DMS79 (cell line): ENCODE data around the gene NRARP.
"Not testable (repeated sequence)": the region's sequence is repeated elsewhere in the genome, so short reads cannot be mapped to it uniquely, and the experiment has no call there.

Source experiments
- DNase-seq: peaks from one replicate; lab custom pipeline; 2025; lab: John Stamatoyannopoulos, UW

NRARP gene

GRCh38 chr9:137276473-137277328 lies 25.4 kb downstream of the NRARP start:
- DNase-seq = no peak

DNA sequence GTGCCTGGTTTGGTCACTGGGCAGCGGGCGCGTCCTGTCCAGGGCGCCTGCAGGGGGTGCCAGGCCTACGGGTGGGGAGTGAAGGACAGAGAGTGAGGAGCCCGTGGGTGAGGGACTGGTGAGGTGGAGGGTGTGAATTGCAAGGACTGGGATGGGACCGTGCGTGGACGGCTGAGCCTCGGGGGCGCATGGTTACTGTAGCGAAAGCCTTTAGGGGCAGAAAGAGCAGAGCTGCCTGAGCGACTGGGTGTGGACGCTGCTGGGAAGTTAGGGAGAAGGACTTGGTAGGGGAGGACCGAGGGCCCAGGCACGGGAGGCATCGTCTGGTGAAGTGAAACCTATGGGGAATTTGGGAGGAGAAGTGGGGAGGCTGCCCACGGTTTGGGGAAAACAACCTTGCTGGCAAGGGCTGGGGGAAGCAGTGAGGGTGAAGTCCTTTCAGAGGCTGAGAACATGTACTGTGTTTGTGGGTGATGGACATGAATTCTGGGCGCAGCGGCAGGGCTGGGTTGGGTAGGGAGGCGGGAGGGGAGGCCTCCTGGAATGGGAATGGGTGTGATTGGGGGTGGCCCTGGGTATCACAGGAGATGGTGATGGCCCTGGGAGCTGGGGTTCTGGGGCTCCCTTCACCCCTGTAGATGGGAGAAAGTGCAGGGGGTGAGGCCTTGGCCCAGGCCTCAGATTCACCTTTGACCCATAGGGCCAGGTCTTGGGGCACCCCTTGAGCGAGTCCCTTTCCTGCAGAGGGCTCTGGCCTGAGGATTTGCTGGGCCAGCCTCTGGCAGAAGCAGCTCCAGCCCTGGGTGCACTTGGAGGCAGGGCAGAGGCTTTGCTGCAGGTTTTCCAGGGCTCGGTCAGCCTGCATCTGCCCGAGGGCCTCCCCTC lies 26.2 kb downstream of the NRARP start:
- no peak for DNase-seq

DNA sequence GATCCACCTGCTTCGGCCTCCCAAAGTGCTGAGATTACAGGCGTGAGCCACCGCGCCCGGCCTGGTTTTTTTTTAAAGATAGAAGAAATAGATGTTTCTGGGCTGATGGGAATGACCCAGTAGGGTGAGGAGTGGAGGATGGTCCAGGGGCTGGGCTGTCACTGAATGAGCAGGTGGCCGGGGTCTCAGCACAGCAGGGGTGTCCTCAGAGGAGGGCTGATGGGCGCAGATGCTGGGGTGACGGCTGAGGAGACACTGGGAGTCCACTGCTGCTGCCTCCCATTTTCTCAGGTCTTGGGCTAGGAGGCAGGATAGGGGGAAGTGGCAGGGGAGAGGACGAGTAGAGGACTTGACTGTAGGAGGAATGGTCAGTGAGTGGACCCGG lies 26.9 kb downstream of the NRARP start:
- DNase-seq = no peak

DNA sequence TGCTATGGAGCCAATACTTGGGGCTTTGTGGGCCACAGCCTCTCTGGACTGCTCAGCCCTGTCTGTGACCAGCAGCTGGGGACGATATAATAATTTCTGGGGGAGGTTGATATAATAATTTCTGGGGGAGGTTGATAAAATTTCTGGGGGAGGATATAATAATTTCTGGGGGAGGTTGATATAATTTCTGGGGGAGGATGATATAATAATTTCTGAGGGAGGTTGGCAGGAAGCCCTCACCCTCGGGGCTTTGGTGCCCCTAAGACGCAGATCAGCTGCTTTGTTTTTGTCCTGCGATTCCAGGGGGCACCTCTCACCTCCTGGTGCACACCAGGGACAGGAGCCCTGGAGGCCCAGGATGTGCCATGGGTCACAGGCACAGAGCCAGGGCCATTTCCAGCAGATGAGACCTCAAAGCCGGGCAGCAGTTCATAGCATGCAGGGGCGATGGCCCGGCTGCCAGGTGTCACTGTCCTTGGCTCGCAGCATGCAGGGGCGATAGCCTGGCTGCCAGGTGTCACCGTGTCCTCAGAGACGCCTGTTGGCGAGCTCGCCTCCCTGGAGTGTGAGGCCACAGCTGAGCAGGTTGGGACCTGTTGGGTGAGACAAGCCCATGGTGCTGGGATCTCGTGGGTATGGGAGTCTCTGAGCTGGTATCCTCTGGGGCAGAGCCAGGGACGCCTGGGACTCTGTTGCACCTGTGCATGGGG lies 28.3 kb downstream of the NRARP start:
- peak; percentile 62 for DNase-seq

DNA sequence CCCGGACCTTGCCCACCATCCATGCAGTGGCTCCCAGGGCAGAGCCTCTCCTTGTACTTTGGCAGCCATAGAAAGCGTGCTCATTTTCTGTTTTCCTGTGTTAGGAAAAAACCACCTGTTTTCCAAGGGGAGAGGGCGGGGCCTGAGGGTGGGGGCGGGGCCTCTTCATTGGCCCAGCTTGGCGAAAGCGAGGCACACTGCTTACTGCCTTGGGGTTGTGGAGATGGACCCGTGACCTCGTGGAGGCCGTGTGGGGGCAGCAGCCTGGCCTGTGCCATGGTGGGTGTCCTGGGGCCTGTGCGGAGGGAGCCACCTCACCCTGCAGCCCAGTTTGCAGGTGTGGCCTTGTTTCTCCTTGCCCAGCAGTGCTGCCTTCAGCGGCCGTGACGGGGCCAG lies 29.0 kb downstream of the NRARP start:
- no peak for DNase-seq

GRCh38 chr9:137272241-137273094 lies 29.6 kb downstream of the NRARP start:
- DNase-seq = no peak

GRCh38 chr9:137271696-137272076 lies 30.4 kb downstream of the NRARP start:
- DNase-seq = no peak

- no peak for DNase-seq
Observed at GRCh38 chr9:137270929-137271695, 31.0 kb downstream of the NRARP start.

- no peak for DNase-seq
Observed at GRCh38 chr9:137269231-137269772, 32.8 kb downstream of the NRARP start.

DNA sequence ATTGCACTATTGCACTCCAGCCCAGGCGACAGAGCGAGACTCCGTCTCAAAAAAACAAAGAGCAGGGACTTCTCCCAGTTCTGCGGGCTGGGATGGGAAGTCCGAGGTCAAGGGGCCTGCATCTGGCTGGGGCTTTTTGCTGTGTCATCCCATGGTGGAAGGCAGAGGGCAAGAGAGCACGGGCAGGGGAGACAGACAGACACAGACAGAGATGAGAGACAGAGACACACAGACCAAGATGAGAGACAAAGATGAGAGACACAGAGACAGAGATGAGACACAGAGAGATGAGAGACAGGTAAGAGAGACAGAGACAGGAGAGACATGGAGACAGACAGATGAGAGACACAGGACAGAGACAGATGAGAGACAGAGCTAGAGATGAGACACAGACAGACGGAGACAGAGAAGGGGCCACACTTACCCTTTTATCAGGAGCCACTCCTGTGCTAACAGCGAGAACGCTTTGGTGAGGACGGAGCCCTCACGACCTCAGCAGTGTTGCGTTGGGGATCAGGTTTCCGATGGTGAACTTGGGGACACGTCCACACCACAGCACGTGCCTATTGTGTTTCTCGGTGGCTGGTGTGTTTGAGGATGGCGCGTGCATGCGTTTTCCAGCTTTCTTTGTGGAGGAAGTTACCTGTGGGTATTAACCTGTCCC lies 33.4 kb downstream of the NRARP start:
- no peak for DNase-seq

DNA sequence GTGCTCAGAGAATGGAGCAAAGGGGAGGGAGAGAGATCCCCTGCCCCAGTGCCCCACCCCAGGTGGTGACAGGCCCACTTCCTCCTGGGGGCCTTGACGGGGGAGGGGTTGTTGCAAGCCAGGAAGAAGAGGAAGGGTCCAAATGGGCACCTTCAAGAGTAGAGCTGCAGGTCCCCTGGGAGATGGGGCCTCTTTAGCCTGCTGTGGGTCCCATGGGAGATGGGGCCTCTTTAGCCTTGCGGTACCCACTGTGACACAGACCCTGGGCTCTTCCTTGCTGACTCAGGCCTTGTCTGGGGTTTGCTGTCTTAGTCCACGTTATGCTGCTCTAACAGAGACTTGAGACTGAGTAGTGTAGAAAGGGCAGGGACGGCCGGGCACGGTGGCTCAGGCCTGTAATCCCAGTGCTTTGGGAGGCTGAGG lies 34.1 kb downstream of the NRARP start:
- DNase-seq = no peak

DNA sequence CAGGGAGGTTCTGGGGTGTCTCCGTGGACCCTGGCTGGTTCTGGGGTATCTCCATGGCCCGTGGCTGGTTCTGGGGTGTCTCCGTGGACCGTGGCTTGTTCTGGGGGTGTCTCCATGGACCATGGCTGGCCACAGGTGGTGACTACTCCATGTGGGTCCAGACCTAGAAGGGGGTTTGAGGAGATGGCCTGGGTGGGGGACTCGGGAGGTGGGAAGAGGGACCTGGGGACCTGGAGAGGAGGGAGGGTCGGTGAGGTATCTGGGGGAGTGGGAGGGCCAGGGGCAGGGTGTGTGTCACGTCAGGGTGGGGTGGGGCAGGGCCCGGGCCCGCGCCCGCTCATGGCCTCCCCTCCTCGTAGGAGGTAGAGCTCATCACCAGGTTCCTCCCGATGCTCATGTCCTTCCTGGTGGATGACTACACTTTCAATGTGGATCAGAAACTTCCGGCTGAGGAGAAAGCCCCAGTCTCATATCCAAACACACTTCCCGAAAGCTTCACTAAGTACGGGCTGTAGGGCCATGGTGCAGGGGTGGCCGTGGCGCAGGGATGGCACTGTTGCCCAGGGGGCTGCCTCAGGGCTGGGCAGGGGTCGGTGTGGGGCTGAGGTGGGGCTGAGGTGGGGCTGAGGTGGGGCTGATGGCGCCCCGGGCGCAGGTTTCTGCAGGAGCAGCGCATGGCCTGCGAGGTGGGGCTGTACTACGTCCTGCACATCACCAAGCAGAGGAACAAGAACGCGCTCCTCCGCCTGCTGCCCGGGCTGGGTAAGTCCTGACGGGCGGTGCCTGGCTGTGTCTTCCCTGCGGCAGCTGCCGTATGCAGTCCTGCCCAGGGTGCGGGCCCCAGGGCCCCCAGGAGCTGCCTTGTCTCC lies 35.3 kb downstream of the NRARP start:
- no peak for DNase-seq

DNA sequence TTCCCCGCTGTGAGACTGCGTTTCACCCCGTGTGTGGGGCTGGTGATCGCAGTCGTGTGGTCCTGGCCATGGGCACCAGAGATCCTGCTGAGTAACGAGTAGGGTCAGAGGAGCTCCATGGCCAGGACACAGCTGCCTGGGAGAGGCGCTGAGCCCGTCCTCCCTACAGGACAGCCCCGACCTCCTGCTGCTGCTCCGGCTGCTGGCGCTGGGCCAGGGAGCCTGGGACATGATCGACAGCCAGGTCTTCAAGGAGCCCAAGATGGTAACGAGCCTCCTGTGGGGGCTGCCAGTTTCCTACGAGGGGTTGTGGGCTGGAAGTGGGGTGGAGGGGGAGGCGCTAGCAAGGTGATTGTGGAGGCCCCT lies 35.9 kb downstream of the NRARP start:
- no peak for DNase-seq

DNA sequence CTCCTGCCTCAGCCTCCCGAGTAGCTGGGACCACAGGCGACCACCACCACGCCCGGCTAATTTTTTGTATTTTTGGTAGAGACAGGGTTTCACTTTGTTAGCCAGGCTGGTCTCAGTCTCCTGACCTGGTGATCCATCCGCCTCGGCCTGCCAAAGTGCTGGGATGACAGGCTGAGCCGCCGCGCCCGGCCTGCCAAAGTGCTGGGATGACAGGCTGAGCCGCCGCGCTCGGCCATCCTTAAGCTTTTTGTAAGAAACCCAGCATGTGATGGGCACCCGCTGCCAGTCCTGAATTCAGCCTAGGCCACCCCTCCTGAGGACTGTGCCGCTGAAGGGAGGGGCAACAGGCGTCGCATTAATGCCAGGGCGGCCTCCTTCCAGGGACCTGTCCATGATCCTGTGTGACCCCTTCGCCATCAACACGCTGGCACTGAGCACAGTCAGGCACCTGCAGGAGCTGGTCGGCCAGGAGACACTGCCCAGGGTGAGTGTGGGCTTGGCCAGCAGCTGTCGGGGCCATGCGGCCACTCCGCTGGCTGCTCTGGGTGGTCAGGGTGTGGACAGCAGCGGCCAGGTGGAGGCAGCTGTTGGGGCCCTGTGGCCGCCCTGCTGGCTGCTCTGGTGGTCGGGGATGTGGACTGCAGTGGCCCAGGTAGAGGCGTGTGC lies 36.4 kb downstream of the NRARP start:
- DNase-seq = no peak

DNA sequence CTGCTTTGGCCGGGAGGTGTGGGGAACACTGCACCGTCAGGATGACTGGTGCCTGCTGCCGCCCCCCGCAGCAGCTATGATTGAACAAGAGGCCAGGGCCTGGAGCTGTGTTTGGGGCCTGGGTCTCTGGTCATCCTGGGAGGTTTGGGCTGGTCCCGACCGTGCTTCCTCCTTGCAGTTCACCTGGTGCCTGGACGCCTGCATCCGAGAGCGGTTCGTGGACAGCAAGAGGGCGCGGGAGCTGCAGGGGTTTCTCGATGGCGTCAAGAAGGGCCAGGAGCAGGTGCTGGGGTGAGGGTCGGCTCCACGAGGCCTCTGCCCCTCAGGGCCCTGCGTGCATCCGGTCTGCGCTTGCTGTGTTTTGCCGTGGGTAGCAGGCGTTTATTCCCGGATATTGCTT lies 38.0 kb downstream of the NRARP start:
- no peak for DNase-seq

GRCh38 chr9:137263506-137263905 lies 38.6 kb downstream of the NRARP start:
- DNase-seq = no peak

DNA sequence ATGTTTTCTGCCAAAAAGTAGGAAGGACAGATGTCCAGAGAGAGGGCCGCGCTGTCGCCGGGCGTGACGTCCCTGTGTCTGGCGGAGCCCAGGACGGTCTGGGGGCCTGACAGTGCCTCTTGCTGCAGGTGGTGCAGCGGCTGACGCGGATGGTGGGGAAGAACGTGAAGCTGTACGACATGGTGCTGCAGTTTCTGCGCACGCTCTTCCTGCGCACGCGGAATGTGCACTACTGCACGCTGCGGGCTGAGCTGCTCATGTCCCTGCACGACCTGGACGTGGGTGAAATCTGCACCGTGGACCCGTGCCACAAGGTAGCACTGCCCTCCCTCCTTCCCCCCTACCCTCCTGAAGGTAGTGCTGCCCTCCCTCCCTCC lies 39.2 kb downstream of the NRARP start:
- DNase-seq = no peak

DNA sequence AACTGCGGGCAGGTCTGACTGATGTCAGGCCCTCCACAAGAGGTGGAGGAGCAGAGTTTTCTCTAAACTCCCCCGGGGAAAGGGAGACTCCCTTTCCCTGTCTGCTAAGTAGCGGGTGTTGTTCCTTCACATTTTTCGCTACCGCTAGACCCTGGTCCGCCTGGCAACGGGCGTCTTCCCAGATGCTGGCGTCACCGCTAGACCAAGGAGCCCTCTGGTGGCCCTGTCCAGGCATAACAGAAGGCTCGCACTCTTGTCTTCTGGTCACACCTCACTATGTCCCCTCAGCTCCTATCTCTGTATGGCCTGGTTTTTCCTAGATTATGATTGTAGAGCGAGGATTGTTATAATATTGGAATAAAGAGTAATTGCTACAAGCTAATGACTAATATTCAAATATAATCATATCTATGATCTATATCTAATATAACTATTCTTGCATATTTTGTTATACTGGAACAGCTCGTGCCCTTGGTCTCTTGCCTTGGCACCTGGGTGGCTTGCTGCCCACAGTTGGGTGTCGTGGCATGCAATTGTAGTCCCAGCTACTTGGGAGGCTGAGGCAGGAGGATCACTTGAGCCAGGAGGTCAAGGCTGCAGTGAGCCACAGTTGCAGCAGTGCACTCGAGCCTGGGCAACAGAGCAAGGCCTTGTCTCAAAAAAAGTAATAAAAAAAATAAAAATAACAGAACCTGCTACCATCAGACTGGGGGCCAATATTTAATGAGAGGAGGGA lies 39.7 kb downstream of the NRARP start:
- not testable (repeated sequence) for DNase-seq
